AG09319 (cell line): ENCODE measurements around the gene TFAP2E.

Source experiments
- DNase-seq: peaks from one replicate; pipeline ENCODE4 v3.0.0-alpha.2; 2010; ENCODE audit warnings: low read depth; ENCODE audit errors: extremely low read depth
- CTCF ChIP-seq: IDR thresholded peaks from 2 replicates; pipeline ENCODE4 v1.5.1; 2011; ENCODE audit warnings: low read depth, mild to moderate bottlenecking, inconsistent platforms, low read length, moderate library complexity

TFAP2E gene

DNA sequence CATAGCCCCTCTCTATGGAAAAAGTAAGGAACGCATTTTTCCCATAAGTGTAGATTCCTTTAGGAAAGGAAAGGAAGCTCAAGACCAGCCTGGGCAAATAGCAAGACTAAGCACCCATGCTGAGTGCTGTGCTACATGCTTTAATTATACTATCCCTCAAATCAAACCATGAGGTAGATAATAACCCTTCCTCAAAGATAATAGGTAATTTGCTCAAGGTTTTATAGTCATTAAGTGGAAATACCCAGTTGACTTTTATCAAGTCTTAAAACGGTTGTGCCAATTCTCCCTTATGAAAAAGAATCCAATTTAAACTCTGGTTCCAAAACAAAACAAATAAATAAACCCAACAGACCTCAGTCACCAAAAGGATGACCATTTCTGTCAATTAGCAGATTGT is 19.3 kb upstream of the TFAP2E start:
- DNase-seq, result no peak
- no peak for TF ChIP-seq CTCF

GRCh38 chr1:35554266-35555211 is 18.6 kb upstream of the TFAP2E start:
- DNase-seq, result no peak
- TF ChIP-seq CTCF, result no peak

DNA sequence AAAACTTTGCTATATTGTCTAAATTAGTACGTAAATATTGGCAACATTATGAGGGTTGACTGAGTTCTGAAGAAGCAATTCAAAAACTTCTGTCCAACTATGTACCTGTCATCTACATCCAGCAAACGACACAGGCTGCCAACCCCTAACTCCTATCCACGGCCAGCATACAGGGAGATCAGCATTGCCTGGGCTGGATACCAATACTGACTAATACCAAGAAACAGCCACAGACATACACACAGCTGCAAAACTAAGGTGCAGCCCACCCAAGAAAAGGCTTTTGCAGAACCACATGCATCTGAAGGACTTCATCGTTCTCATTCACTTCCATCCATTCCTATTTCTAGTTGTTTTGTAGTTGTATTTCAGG is 17.9 kb upstream of the TFAP2E start:
- no peak for DNase-seq
- no peak for TF ChIP-seq CTCF

- no peak for DNase-seq
- TF ChIP-seq CTCF, result no peak
These were observed 17.3 kb upstream of the TFAP2E start for GRCh38 chr1:35555601-35556477.

GRCh38 chr1:35556484-35557117 is 16.5 kb upstream of the TFAP2E start:
- TF ChIP-seq CTCF, result no peak
- DNase-seq, result no peak

- DNase-seq, result no peak
- TF ChIP-seq CTCF, result no peak
These were observed 15.9 kb upstream of the TFAP2E start, which contains the start of gene KIAA0319L for GRCh38 chr1:35557118-35557610. TSS of gene KIAA0319L (minus strand) at chr1:35557403. CDS start at chr1:35554491, 2,912 bp downstream.
